H1 (cell line): Measurements from ENCODE around the gene DNAAF5. TPM values are rescaled to one million over a fixed set of nuclear protein-coding genes. Genes with fewer than 3 reads are reported as not detected.
A peak's percentile ranks its signal among the peaks of the same experiment; 100 is the strongest.

Source experiments
- GABPA ChIP-seq: IDR thresholded peaks from 2 replicates; pipeline ENCODE4 v1.6.1; 2011; ENCODE audit warnings: mild to moderate bottlenecking, low read length, moderate library complexity, borderline replicate concordance; ENCODE audit not compliant: insufficient read depth
- JUN ChIP-seq: IDR thresholded peaks from 2 replicates; pipeline ENCODE4 v1.6.1; 2011; ENCODE audit warnings: low read depth, mild to moderate bottlenecking, improper control_type of control experiment, low read length
- JUND ChIP-seq: IDR thresholded peaks from 2 replicates; pipeline ENCODE4 v1.6.1; 2011; ENCODE audit warnings: mild to moderate bottlenecking, improper control_type of control experiment, low read length
- KDM1A ChIP-seq: fragments of 200-600, 300-600 bp; sonication (generic); IDR thresholded peaks from 2 replicates; pipeline ENCODE4 v1.7.1; 2016; ENCODE audit warnings: mild to moderate bottlenecking, low read length, borderline replicate concordance
- KDM4A ChIP-seq: IDR thresholded peaks from one replicate; pipeline ENCODE4 v1.7.1; 2012; ENCODE audit warnings: low read depth, mild to moderate bottlenecking, moderate library complexity, low read length, inconsistent platforms; ENCODE audit not compliant: severe bottlenecking
- KDM5A ChIP-seq: fragments of 200-600 bp; IDR thresholded peaks from 2 replicates; pipeline ENCODE4 v1.7.1; 2012; ENCODE audit warnings: mild to moderate bottlenecking, low read length, inconsistent platforms, mixed read lengths
- PHF8 ChIP-seq: fragments of 200-600 bp; sonication (generic); conservative IDR thresholded peaks from 2 replicates; pipeline ENCODE4 v1.7.1; 2012; ENCODE audit warnings: low read depth, mild to moderate bottlenecking, inconsistent platforms, low read length, moderate library complexity
- SIN3A ChIP-seq, 2 experiments: IDR thresholded peaks in 1 of 2; conservative IDR thresholded peaks in 1 of 2; 2 replicates each; pipeline ENCODE4 v1.6.1; 2011 to 2012; ENCODE audit warnings: low read length in 2 of 2, improper control_type of control experiment in 1 of 2, low read depth in 1 of 2, mild to moderate bottlenecking in 1 of 2
- TAF1 ChIP-seq: IDR thresholded peaks from 2 replicates; pipeline ENCODE4 v1.6.1; 2011; ENCODE audit warnings: mild to moderate bottlenecking, low read depth, low read length
- TBP ChIP-seq: IDR thresholded peaks from 2 replicates; pipeline ENCODE4 v1.6.1; 2011; ENCODE audit warnings: low read depth, low read length, improper control_type of control experiment
- polyA plus RNA-seq, 7 experiments: library from polyadenylated mRNA; depleted of rRNA in 3 of 7; stranded (reverse) in 5 of 7; unstranded in 2 of 7; fragments of >200 nt in 5 of 7; fragments of 200-250 nt in 2 of 7; gene quantifications; 1 replicate in 5 of 7; 2 replicates in 1 of 7; 4 replicates in 1 of 7; pipeline versions ENCODE4 v1.2.1 to v1.2.3, GENCODE V29; 2011 to 2013; ENCODE audit warnings: missing spikeins in 2 of 7, mixed read lengths in 2 of 7
- total RNA-seq: library from RNA; stranded (reverse); fragmentation: NEBNext Ultra II Directional; extraction: Animal tissue kit (Norgen Biotek cat#: 25700); gene quantifications from 2 replicates; pipeline ENCODE4 v1.2.1, GENCODE V29; 2021
- TF ChIP-seq, protein P1 (sequence below): IDR thresholded peaks from 2 replicates; pipeline ENCODE4 v1.6.1; 2012; ENCODE audit warnings: inconsistent platforms
- TF ChIP-seq, protein P2 (sequence below): IDR thresholded peaks from 2 replicates; pipeline ENCODE4 v1.6.1; 2012; ENCODE audit warnings: inconsistent platforms

DNAAF5 gene
- total and polyA plus RNA-seq, 2 of the 8 experiments (the other 6 are each of a cell fraction or from before 2014, with no cell fraction given), result 55.1 to 95.9 TPM

DNA sequence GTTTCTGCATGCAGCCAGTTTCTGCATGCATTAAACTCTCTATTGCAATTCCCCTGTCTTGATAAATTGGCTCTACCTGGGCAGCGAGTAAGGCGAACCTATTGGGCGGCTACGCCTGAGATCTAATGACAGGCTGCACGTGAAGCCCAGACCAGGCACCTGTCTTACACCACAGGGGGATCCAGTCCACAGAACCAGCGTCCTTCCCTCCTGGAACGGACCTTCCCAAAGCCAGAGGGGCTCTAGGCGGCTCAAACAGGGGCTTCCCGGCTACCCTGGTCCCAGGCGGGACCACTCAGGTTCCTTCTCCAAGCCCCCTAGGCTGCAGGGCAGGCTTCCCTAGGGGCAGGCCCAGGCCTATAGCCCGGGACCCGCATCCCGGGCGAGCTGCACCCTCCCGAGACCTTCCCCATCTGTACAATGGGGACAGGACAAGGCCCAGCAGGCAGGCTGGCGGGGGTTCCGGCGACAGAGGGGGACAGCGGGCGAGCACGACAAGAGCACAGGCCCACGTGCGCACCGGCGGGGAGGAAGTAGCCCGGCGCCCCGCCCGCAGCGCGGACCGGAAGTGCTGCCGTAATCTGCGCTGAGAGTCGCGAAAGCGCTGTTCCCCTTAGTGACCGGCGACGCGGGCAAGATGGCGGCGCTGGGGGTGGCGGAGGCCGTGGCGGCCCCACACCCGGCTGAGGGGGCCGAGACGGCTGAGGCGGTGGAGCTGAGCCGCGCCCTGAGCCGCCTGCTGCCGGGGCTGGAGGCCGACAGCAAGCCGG lies at the start of gene DNAAF5 (continued):
- TF ChIP-seq KDM4A (peak; percentile 68), GABPA (peak; percentile 90; the same call in 1 of the 2 replicates), KDM5A (peak; percentile 36; the same call in 1 of the 2 replicates), KDM1A (no peak), JUN (no peak), TAF1 (peak; percentile 84), TBP (peak; percentile 57; the same call in 1 of the 2 replicates), SIN3A (conservative IDR thresholded peaks at IDR 0.05 in 1 of 2, IDR thresholded peaks at IDR 0.05 in 1 of 2; ENCODE audit: low read depth in 1 of 2, low read length in 2 of 2) (peak; percentile 82 to 89; a peak in 3 of 4 replicates), JUND (no peak), PHF8 (peak; percentile 47; the same call in 1 of the 2 replicates)
- TF ChIP-seq, protein P1, sequence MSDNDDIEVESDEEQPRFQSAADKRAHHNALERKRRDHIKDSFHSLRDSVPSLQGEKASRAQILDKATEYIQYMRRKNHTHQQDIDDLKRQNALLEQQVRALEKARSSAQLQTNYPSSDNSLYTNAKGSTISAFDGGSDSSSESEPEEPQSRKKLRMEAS, result peak; percentile 99
- TF ChIP-seq, protein P2, sequence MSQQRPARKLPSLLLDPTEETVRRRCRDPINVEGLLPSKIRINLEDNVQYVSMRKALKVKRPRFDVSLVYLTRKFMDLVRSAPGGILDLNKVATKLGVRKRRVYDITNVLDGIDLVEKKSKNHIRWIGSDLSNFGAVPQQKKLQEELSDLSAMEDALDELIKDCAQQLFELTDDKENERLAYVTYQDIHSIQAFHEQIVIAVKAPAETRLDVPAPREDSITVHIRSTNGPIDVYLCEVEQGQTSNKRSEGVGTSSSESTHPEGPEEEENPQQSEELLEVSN, result peak; percentile 99
